Caco-2 (cell line): ENCODE measurements around the gene CALML3. TPM values are rescaled to one million over a fixed set of nuclear protein-coding genes. Genes with fewer than 3 reads are reported as not detected.

Experiments used
- BruUV-seq: library from RNA; stranded (reverse); fragments of 400-500 nt; replicated peaks from 2 replicates; lab custom pipeline; 2021; lab: Mats Ljungman, UMichigan
- CTCF ChIA-PET: fragments of 300-600 bp; sonication (Branson Sonifier 250); formaldehyde crosslinking; loops from one replicate; lab custom pipeline; 2022; ENCODE audit warnings: antibody characterized with exemption; lab: Charles Lee
- POLR2A ChIA-PET: fragments of 300-600 bp; sonication (Branson Sonifier 250); formaldehyde crosslinking; loops from one replicate; lab custom pipeline; 2022; ENCODE audit warnings: antibody characterized with exemption; lab: Charles Lee
- DNase-seq, 2 experiments: peaks; one replicate each; pipeline versions ENCODE4 v3.0.0 to v3.0.0-alpha.2; 2020 to 2022
- H3K27me3 ChIP-seq: replicated peaks from 2 replicates; pipeline ENCODE4 v1.6.0; 2011; ENCODE audit warnings: low read length; ENCODE audit not compliant: control insufficient read depth, insufficient read depth
- H3K36me3 ChIP-seq: 2 replicates; pipeline ENCODE4 v1.5.1; 2011; ENCODE audit warnings: low read length; ENCODE audit not compliant: control insufficient read depth, insufficient read depth
- H3K4me1 ChIP-seq: fragments of 250-450 bp; sonication (Bioruptor Pico); 2 replicates; pipeline ENCODE4 v1.5.1; 2020; ENCODE audit warnings: mild to moderate bottlenecking
- H3K4me3 ChIP-seq: 2 replicates; pipeline ENCODE4 v1.5.1; 2011; ENCODE audit warnings: low read depth, mild to moderate bottlenecking, control low read depth, low read length
- H3K9me3 ChIP-seq: fragments of 250-450 bp; sonication (Bioruptor Pico); 2 replicates; pipeline ENCODE4 v1.5.1; 2020; ENCODE audit warnings: mild to moderate bottlenecking, moderate library complexity
- H3K27ac Mint-ChIP-seq: one replicate; pipeline ENCODE4 v1.8.0; 2022; ENCODE audit warnings: mixed read lengths; ENCODE audit not compliant: unreplicated experiment
- H3K27me3 Mint-ChIP-seq: one replicate; pipeline ENCODE4 v1.8.0; 2022; ENCODE audit warnings: mixed read lengths; ENCODE audit not compliant: insufficient read depth, unreplicated experiment
- H3K36me3 Mint-ChIP-seq: one replicate; pipeline ENCODE4 v1.8.0; 2022; ENCODE audit warnings: mild to moderate bottlenecking, mixed read lengths; ENCODE audit not compliant: insufficient read depth, unreplicated experiment
- H3K4me1 Mint-ChIP-seq: one replicate; pipeline ENCODE4 v1.8.0; 2022; ENCODE audit warnings: low read depth, mixed read lengths; ENCODE audit not compliant: unreplicated experiment
- H3K4me3 Mint-ChIP-seq: one replicate; pipeline ENCODE4 v1.8.0; 2022; ENCODE audit warnings: mild to moderate bottlenecking, moderate library complexity, mixed read lengths; ENCODE audit not compliant: unreplicated experiment
- H3K9me3 Mint-ChIP-seq: one replicate; pipeline ENCODE4 v1.8.0; 2022; ENCODE audit warnings: mixed read lengths; ENCODE audit not compliant: unreplicated experiment
- CTCF ChIP-seq, 2 experiments: fragments of 200-600 bp in 1 of 2; IDR thresholded peaks; 1 replicate in 1 of 2; 2 replicates in 1 of 2; pipeline versions ENCODE4 v1.5.1 to v1.8.0; 2011 to 2022; ENCODE audit warnings: antibody characterized with exemption in 1 of 2, control low read depth in 1 of 2, inconsistent platforms in 1 of 2, low read depth in 1 of 2, low read length in 1 of 2, mild to moderate bottlenecking in 1 of 2, moderate library complexity in 1 of 2; ENCODE audit not compliant: insufficient read depth in 1 of 2, severe bottlenecking in 1 of 2, unreplicated experiment in 1 of 2
- intact Hi-C: fragments of 100-400 bp; cut with micrococcal nuclease; formaldehyde crosslinking; loops from one replicate; pipeline ENCODE4 v1.10.0; 2022; ENCODE audit not compliant: unreplicated experiment
- total RNA-seq: library from RNA; stranded (reverse); gene quantifications from 2 replicates; pipeline ENCODE4 v1.2.3, GENCODE V29; 2022

The CALML3 gene
- total RNA-seq, 1 experiment from 2014 or later = 0.18 TPM

DNA sequence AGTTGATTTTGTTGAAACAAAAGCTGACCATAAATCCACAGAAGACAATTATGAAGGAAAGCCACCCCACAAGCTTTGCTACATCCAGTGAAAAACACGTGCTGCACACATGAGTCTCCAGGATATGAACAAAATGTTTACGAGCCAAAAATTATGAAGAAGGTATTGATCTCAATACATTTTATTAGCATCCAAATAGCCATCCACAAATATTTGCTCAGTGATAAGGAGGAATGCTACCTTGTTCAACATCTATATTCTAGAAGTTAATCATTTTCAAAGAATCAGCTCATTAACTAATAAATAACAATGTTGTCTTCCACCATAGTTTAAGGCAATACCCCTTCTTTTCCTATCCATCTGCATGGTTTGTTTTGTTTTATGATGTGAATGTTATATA is 42.7 kb downstream of the CALML3 start:
- H3K27ac Mint-ChIP-seq = peak overlapping the region; percentile 3
- H3K4me3 ChIP-seq = no peak overlapping the region
- no peaks in the 10 kb centered on the region for H3K36me3 Mint-ChIP-seq
- H3K9me3 ChIP-seq = no peaks in the 10 kb centered on the region
- intact Hi-C loops = loop anchor here (1.0 to 5.0 kb wide), 4 partner anchors 19 to 121 kb away; no protein-coding TSS in a partner anchor
- no TSS peak for BruUV-seq
- H3K27me3 Mint-ChIP-seq = no peaks in the 10 kb centered on the region
- ChIA-PET POLR2A (interaction anchor here (1.1 to 1.3 kb wide), 2 partner anchors 74 to 121 kb away, joined by 3 to 10 read pairs; no protein-coding TSS in a partner anchor), CTCF (interaction anchor here (0.6 to 1.2 kb wide), 4 partner anchors 9 to 134 kb away, joined by 3 to 6 read pairs (median 4); no protein-coding TSS in a partner anchor)
- H3K36me3 ChIP-seq = no peaks in the 10 kb centered on the region
- DNase-seq = peak; percentile 36 to 53
- TF ChIP-seq CTCF (IDR thresholded peaks at IDR 0.05; ENCODE audit: insufficient read depth in 1 of 2, low read depth in 1 of 2, low read length in 1 of 2, severe bottlenecking in 1 of 2, unreplicated experiment in 1 of 2) = no peak
- H3K4me1 Mint-ChIP-seq = peaks cover 43% of the 10 kb centered on the region
- H3K27me3 ChIP-seq = no peaks in the 10 kb centered on the region
- peaks cover 48% of the 10 kb centered on the region for H3K4me1 ChIP-seq
- no peak overlapping the region for H3K4me3 Mint-ChIP-seq
- H3K9me3 Mint-ChIP-seq = no peaks in the 10 kb centered on the region

DNA sequence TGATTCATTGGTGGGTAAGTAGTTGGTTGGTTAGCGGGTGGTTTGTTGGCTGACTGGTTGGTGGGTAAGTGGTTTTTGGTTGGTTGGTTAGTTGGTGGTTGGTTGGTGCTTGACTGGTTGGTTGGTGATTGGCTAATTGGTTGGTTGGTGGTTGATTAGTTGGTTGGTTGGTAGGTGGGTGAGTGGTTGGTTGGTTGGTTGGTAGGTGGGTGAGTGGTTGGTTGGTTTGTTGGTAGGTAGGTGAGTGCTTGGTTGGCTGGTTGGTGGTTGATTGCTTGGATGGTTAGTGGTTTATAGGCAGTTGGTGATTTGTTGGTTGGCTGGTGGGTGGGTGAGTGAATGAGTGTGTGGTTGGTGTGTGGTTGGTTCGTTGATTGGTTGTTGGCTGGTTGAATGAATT is 44.2 kb downstream of the CALML3 start:
- Mint-ChIP-seq H3K27ac (peak overlapping the region; percentile 9), H3K9me3 (no peaks in the 10 kb centered on the region), H3K4me1 (peaks cover 44% of the 10 kb centered on the region), H3K4me3 (no peak overlapping the region), H3K27me3 (no peaks in the 10 kb centered on the region), H3K36me3 (no peaks in the 10 kb centered on the region)
- no peak for DNase-seq
- intact Hi-C loops = loop anchor here (5.0 kb wide), 1 partner anchor 67 kb away; no protein-coding TSS in a partner anchor
- no peak overlapping the region for H3K4me3 ChIP-seq
- BruUV-seq = no TSS peak
- no peaks in the 10 kb centered on the region for H3K9me3 ChIP-seq
- H3K36me3 ChIP-seq = no peaks in the 10 kb centered on the region
- TF ChIP-seq CTCF (IDR thresholded peaks at IDR 0.05; ENCODE audit: insufficient read depth in 1 of 2, low read depth in 1 of 2, low read length in 1 of 2, severe bottlenecking in 1 of 2, unreplicated experiment in 1 of 2) = no peak
- ChIA-PET CTCF (no interaction called here), POLR2A (no interaction called here)
- H3K4me1 ChIP-seq = peaks cover 53% of the 10 kb centered on the region
- H3K27me3 ChIP-seq = no peaks in the 10 kb centered on the region

DNA sequence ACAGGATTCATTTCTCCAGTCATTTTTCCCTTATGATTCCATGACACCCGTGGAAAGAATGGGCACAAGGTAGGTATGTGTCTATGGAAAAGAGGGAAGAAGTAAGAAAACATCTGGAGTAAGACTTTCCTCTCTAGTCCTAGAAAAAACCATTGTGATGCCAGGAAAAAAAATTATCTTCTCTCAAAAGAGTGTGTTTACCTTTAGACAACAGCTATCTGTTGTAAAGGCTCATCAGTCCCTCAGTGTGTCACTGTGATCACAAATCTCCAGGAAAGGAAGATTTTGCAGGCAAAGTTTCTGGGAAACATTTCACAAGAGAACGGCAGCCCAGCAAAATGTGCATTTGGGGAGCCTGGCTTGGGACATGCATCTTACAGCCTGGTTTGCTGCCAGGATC is 44.8 kb downstream of the CALML3 start:
- H3K4me3 Mint-ChIP-seq = no peak overlapping the region
- ChIA-PET POLR2A (no interaction called here), CTCF (no interaction called here)
- no peaks in the 10 kb centered on the region for H3K9me3 Mint-ChIP-seq
- H3K36me3 ChIP-seq = no peaks in the 10 kb centered on the region
- DNase-seq = no peak
- no peak for TF ChIP-seq CTCF (IDR thresholded peaks at IDR 0.05; ENCODE audit: insufficient read depth in 1 of 2, low read depth in 1 of 2, low read length in 1 of 2, severe bottlenecking in 1 of 2, unreplicated experiment in 1 of 2)
- H3K4me1 ChIP-seq = peaks cover 59% of the 10 kb centered on the region
- no peaks in the 10 kb centered on the region for H3K9me3 ChIP-seq
- H3K27ac Mint-ChIP-seq = peak overlapping the region; percentile 9
- intact Hi-C loops = loop anchor here (5.0 kb wide), 1 partner anchor 67 kb away; no protein-coding TSS in a partner anchor
- no peaks in the 10 kb centered on the region for H3K27me3 ChIP-seq
- no peaks in the 10 kb centered on the region for H3K36me3 Mint-ChIP-seq
- H3K4me1 Mint-ChIP-seq = peaks cover 46% of the 10 kb centered on the region
- no peak overlapping the region for H3K4me3 ChIP-seq
- no peaks in the 10 kb centered on the region for H3K27me3 Mint-ChIP-seq
- BruUV-seq = no TSS peak
